GM20000 (cell line): ENCODE data around the gene INPP1.
"Not testable (repeated sequence)": the region's sequence is repeated elsewhere in the genome, so short reads cannot be mapped to it uniquely, and the experiment has no call there.

Experiments
- DNase-seq: peaks from one replicate; pipeline ENCODE4 v3.0.0; 2012; ENCODE audit warnings: low spot score
- CTCF ChIP-seq: IDR thresholded peaks from 2 replicates; pipeline ENCODE4 v1.5.1; 2012; ENCODE audit warnings: mild to moderate bottlenecking, control low read depth; ENCODE audit errors: extremely low read depth, missing control alignments

The INPP1 gene

DNA sequence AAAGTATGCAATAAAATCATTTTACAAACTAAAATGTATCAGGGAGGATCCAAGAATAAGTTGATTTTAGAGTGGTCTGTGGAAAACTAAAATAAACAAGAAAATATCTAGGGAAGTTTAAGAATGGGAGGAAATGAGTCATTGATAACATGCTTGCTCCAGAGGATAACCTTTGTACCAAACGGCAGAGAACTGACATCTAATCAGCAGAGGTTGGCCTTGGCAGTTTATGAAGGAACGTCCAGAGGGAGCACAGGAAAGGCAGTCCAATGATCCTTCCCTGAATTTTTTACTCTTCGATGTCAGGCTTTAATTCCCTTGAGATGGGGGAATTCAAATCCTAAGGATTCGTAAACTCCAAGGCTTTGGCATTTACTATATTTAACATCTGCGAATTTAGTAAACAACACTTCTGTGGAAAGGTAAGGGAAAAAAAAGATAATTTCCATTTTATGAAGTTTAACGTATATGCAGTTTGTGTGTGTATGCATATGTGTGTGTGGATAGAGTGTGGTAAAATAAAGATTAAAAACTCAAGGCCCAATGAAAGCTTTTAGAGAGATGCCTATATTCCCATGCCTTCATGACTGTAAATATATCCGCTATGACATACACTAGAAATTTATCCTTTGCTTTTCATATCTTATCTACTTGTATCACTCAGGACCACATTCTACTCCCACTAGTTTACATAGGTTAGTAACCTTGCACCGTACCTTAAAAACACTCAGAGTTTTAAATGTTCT is 8.7 kb upstream of the INPP1 start:
- DNase-seq = no peak
- no peak for TF ChIP-seq CTCF

GRCh38 chr2:190335225-190335559 is 8.2 kb upstream of the INPP1 start:
- DNase-seq = no peak
- TF ChIP-seq CTCF = no peak

DNA sequence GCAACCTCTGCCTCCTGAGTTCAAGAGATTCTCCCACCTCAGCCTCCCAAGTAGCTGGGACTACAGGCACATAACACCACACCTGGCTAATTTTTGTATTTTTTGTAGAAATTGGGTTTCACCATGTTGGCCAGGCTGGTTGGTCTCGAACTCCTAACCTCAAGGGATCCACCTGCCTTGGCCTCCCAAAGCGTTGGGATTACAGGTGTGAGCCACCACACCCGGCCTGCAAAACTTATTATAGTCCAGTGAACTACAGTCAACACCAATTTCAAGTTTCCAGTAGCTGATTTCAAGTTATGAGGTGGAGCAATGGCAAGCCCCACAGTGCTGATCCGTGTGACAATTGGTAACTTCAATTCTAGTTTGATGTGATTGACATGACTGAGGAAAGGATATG is 7.8 kb upstream of the INPP1 start:
- DNase-seq = not testable (repeated sequence)

DNA sequence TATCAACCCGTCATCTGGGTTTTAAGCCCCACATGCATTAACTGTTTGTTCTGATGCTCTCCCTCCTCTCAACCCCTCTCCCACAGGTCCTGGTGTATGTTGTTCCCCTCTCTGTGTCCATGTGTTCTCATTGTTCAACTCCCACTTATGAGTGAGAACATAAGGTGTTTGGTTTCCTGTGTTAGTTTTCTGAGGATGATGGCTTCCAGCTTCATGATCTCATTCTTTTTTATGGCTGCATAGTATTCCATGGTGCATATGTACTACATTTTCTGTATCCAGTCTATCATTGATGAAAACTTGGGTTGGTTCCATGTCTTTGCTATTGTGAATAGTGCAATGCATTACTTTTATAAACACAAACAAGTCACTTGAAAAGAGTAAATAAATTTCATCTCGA is 7.0 kb upstream of the INPP1 start:
- DNase-seq = no peak
- TF ChIP-seq CTCF = no peak

GRCh38 chr2:190338453-190338852 is 4.9 kb upstream of the INPP1 start:
- TF ChIP-seq CTCF = no peak
- DNase-seq = no peak

DNA sequence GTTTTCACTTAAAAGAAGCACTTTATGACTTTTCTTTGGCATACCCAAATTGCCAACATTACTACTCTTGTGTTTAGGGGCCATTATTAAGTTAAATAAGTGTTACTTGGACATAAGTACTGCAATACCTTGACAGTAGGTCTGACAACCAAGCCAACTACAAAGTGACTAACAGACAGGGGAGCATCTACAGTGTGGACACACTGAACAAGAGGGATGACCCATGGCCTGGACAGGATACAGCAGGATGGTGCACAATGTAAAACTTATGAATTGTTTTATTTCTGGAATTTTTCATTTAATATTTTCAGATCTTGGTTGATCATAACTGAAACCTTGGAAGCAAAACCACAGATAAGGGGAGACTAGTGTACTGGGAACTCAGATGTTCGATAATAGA is 4.0 kb upstream of the INPP1 start:
- DNase-seq = no peak
- no peak for TF ChIP-seq CTCF

- no peak for TF ChIP-seq CTCF
- DNase-seq = no peak
Measured at GRCh38 chr2:190340369-190340768, 3.0 kb upstream of the INPP1 start.

DNA sequence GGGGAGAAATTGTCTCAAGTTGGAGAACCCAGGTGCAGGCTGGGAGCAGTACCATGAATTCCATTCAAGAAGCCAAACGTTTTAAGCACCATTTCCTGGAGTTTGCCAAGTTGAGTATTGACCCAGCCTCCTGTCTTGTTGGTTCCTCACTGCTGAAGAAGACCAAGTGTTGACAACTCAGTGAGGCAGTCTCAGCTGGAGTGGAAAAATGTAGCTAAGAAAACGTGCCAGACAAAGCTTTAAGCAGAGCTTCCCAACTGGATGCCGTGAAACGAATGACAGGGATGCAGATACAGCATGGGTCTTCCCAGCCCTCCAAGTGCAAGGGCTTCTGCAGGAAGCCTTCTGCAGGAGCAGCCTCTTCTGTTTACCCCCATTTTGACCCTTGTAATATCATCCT is 778 bp upstream of the INPP1 start:
- DNase-seq = no peak
- TF ChIP-seq CTCF = no peak
